Colonic mucosa (tissue), 4 donors: ENCODE measurements around the gene CAPG. TPM values are rescaled to one million over a fixed set of nuclear protein-coding genes. Genes with fewer than 3 reads are reported as not detected.

ENCODE experiments used
- DNase-seq: peaks from one replicate; pipeline ENCODE4 v3.0.0-alpha.2; 2020
- H3K27ac ChIP-seq: fragments of 200-600 bp; one replicate; pipeline ENCODE4 v1.8.0; 2021
- H3K27me3 ChIP-seq: fragments of 200-600 bp; one replicate; pipeline ENCODE4 v1.8.0; 2021
- H3K36me3 ChIP-seq: fragments of 200-600 bp; one replicate; pipeline ENCODE4 v1.8.0; 2021
- H3K4me1 ChIP-seq: fragments of 200-600 bp; one replicate; pipeline ENCODE4 v1.8.0; 2021; ENCODE audit warnings: mild to moderate bottlenecking
- H3K4me3 ChIP-seq: fragments of 200-600 bp; one replicate; pipeline ENCODE4 v1.8.0; 2021
- H3K9ac ChIP-seq, 2 donors: one replicate each; pipeline ENCODE4 v1.7.0; 2013; ENCODE audit warnings: control low read depth in 2 of 2, low read depth in 2 of 2, low read length in 2 of 2
- H3K9me3 ChIP-seq: fragments of 200-600 bp; one replicate; pipeline ENCODE4 v1.8.0; 2021
- CTCF ChIP-seq: fragments of 200-600 bp; IDR thresholded peaks from one replicate; pipeline ENCODE4 v1.8.0; 2022; ENCODE audit warnings: antibody characterized with exemption, mild to moderate bottlenecking
- intact Hi-C: fragments of 100-400 bp; cut with DNase I; formaldehyde crosslinking; loops from one replicate; pipeline ENCODE4 v1.14.1; 2022
- total RNA-seq, 2 donors: library from RNA; stranded (reverse); fragmentation: NEBNext Ultra II Directional in 1 of 2; extraction: Animal tissue kit (Norgen Biotek cat#: 25700) in 1 of 2; gene quantifications; one replicate each; pipeline ENCODE4 v1.2.1, GENCODE V29; 2021
- donor health status: healthy.
- donor health status: DM: no; HTN: no; CAD: no.
- donor health status: DM: no; HTN: no; CAD: no.

Gene CAPG
- total RNA-seq, 2 donors from 2014 or later: 102 to 105 TPM

GRCh38 chr2:85347599-85347998 lies 62.6 kb downstream of the CAPG start:
- intact Hi-C loops: no loop called here
- DNase-seq: no peak
- no peak for TF ChIP-seq CTCF
- Histone ChIP-seq H3K36me3 (peaks cover 11% of the 10 kb centered on the region), H3K27ac (no peak overlapping the region), H3K4me1 (no peaks in the 10 kb centered on the region), H3K27me3 (no peaks in the 10 kb centered on the region), H3K9me3 (no peaks in the 10 kb centered on the region), H3K4me3 (no peak overlapping the region), H3K9ac (no peak overlapping the region)

Other genes with a start within 250 kb of the CAPG start
- gene TGOLN2, start 82.4 kb downstream of the CAPG start, total RNA-seq: 100 to 1,000 TPM; 140 to 162 TPM
- gene RETSAT, start 55.8 kb downstream of the CAPG start, total RNA-seq: 100 to 1,000 TPM; 145 to 190 TPM
- 10 to 100 TPM; 13.4 to 19.4 TPM for gene ELMOD3, start 55.6 kb downstream of the CAPG start, total RNA-seq
- 1 to 10 TPM; 1.6 to 9.2 TPM for gene SH2D6, start 8.3 kb upstream of the CAPG start, total RNA-seq
- gene MAT2A, start 128.8 kb upstream of the CAPG start, total RNA-seq: 100 to 1,000 TPM; 105 to 156 TPM
- gene GGCX, start 151.1 kb upstream of the CAPG start, total RNA-seq: 10 to 100 TPM; 25.7 to 49.9 TPM
- 100 to 1,000 TPM; 185 to 222 TPM for gene VAMP8, start 167.2 kb upstream of the CAPG start, total RNA-seq
- gene VAMP5, start 174.1 kb upstream of the CAPG start, total RNA-seq: 10 to 100 TPM; 14.0 to 16.9 TPM
- 100 to 1,000 TPM in 1 of 2 donors, 10 to 100 TPM in 1; 86.0 to 106 TPM for gene RNF181, start 185.4 kb upstream of the CAPG start, total RNA-seq
- gene TMEM150A, start 192.3 kb upstream of the CAPG start, total RNA-seq: 1 to 10 TPM; 5.2 to 7.2 TPM
- 10 to 100 TPM; 36.8 to 40.5 TPM for gene C2orf68, start 201.7 kb upstream of the CAPG start, total RNA-seq
- gene USP39, start 205.8 kb upstream of the CAPG start, total RNA-seq: 10 to 100 TPM; 39.1 to 50.5 TPM